Ishikawa (cell line): ENCODE measurements around the gene CCDC154.

ENCODE experiments used
- CREB1 ChIP-seq: IDR thresholded peaks from 2 replicates; pipeline ENCODE4 v1.6.1; 2012; ENCODE audit warnings: low read depth
- RAD21 ChIP-seq: IDR thresholded peaks from 2 replicates; pipeline ENCODE4 v1.6.1; 2012; ENCODE audit warnings: low read depth
- TAF1 ChIP-seq: IDR thresholded peaks from 2 replicates; pipeline ENCODE4 v1.6.1; 2012; ENCODE audit warnings: low read depth, mild to moderate bottlenecking
- TEAD4 ChIP-seq: IDR thresholded peaks from 2 replicates; pipeline ENCODE4 v1.6.1; 2012
- TF ChIP-seq, protein P1 (sequence below): IDR thresholded peaks from 2 replicates; pipeline ENCODE4 v1.6.1; 2012

DNA sequence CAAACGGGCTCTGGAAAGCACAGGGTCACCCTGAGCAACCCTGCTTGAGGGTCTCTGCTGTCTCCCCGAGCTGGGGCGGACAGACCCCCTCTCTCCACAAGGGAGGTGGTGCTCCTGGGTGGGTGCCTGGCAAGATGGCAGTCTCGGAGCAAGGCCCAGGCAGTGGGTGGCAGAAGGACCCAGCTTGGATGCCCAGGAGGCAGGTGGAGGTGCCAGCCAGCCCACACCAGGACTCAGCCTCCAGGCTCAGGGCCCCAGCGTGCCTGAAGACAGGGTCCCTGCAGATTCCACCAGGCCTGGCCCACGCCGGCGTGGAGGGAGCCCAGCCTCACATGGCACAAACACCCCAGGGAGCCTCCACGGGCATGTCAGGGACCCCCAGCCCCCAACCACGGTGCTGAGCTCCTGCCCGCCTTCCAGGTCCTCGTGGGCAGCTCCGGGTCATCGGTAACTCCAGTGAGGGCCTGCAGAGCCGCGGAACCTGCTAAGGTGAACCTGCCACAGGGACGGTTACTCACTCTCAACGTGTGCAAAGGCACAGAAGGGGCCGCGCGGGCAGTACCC is 50.7 kb downstream of the CCDC154 start:
- TF ChIP-seq, protein P1, sequence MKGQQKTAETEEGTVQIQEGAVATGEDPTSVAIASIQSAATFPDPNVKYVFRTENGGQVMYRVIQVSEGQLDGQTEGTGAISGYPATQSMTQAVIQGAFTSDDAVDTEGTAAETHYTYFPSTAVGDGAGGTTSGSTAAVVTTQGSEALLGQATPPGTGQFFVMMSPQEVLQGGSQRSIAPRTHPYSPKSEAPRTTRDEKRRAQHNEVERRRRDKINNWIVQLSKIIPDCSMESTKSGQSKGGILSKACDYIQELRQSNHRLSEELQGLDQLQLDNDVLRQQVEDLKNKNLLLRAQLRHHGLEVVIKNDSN = no peak
- no peak for TF ChIP-seq TEAD4
- no peak for TF ChIP-seq TAF1
- no peak for TF ChIP-seq RAD21
- TF ChIP-seq CREB1 = no peak
